Measurements from ENCODE around the gene PARVB. TPM values are rescaled to one million over a fixed set of nuclear protein-coding genes. Genes with fewer than 3 reads are reported as not detected.
"Not testable (repeated sequence)": the region's sequence is repeated elsewhere in the genome, so short reads cannot be mapped to it uniquely, and the experiment has no call there.

The PARVB gene
- total RNA-seq, 1 experiment from 2014 or later: 33.0 TPM

DNA sequence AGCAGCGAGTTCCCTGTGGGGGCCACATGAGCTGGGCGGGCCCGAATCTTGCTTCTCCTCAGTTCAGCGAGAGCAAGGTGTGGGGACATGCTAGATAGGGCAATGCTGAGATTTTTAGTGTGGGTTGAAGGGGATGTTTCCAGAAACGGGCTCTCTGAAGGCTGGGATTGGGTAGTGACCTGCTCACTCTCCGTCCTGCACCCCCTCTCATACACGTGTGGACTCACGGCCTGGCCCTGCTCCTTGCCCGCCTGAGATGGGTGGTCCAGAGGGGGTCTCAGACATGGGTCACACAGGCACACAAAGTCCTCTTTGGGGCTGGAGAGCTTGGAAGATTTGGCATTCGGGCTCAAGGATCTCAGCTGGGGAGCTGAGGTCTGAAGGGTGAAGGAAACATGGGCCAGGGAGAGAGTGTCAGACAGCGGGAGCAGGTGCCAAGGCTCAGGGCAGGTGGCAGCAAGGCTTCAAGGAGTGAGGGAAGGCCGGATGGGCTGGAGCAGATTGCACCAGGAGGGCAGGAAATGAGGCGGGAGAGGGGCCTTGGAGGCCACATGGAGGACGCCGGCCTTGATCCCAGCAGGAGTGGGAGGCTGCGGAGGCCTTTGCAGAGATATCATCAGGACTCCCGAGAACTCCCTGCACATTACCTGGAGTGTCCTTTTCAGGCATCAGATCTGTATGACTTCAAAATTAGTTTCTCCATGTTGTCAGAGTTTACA is 74.1 kb downstream of the PARVB start:
- H3K4me3 ChIP-seq: no peak overlapping the region
- DNase-seq (ENCODE audit: low read depth in 1 of 2, low spot score in 2 of 2): no peak
- no peaks in the 10 kb centered on the region for H3K9me3 ChIP-seq (replicated peaks)
- H3K27me3 ChIP-seq (replicated peaks): no peaks in the 10 kb centered on the region
- H3K27ac ChIP-seq: no peak overlapping the region
- H3K4me1 ChIP-seq (replicated peaks): no peaks in the 10 kb centered on the region
- no peaks in the 10 kb centered on the region for H3K36me3 ChIP-seq

DNA sequence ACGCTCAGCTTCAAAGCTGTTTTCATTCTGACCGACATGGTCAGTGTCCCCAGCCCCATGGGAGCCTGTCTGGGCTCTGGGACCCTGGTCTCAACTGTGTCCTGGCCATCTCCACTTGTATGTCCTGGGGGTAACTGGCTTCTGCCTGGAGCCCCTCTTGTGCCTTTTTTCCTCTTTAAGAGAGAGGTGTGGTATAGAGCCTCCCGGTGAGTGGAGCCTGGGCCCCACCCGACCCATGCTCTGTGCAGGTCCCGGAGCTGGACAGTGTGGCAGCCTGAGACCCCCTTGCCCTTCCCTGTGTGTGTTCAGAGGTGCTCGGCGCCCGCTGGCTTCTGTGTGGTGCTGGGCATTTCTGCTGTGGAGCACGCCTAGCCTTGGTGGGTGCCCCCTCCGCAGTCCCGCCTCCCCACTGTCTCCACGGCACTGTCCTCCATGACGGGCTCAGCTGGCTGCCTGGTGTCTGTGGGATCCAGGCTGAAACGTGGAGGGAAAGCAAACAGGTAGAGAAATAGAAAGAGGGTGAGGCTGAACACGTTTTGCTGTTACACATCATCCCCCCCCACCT is 74.9 kb downstream of the PARVB start:
- H3K9me3 ChIP-seq (replicated peaks): no peaks in the 10 kb centered on the region
- H3K27me3 ChIP-seq (replicated peaks): no peaks in the 10 kb centered on the region
- no peaks in the 10 kb centered on the region for H3K36me3 ChIP-seq
- DNase-seq (ENCODE audit: low read depth in 1 of 2, low spot score in 2 of 2): no peak
- H3K4me1 ChIP-seq (replicated peaks): no peaks in the 10 kb centered on the region
- H3K27ac ChIP-seq: no peak overlapping the region
- H3K4me3 ChIP-seq: no peak overlapping the region

DNA sequence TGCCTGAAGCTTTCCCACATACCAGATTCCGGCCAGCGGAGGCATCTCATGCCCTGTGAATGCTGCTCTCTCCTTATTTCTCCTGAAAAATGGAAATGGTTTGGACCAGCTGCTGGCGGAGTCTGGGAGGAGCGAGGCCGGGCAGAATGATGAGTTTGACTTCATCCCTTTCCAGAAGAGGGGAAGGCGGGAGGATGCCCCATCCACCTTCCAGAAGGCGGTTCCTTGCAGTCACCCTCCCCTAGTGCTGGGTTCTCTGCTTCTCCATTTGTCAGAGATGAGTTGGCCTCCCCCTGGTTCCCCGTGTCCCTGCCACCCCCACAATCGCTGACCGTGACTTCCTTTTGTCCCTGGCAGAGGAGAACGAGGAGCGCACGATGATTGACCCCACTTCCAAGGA is 75.6 kb downstream of the PARVB start:
- no peaks in the 10 kb centered on the region for H3K9me3 ChIP-seq (replicated peaks)
- no peaks in the 10 kb centered on the region for H3K36me3 ChIP-seq
- H3K4me1 ChIP-seq (replicated peaks): no peaks in the 10 kb centered on the region
- H3K27me3 ChIP-seq (replicated peaks): no peaks in the 10 kb centered on the region
- H3K4me3 ChIP-seq: no peak overlapping the region
- DNase-seq (ENCODE audit: low read depth in 1 of 2, low spot score in 2 of 2): no peak
- no peak overlapping the region for H3K27ac ChIP-seq

DNA sequence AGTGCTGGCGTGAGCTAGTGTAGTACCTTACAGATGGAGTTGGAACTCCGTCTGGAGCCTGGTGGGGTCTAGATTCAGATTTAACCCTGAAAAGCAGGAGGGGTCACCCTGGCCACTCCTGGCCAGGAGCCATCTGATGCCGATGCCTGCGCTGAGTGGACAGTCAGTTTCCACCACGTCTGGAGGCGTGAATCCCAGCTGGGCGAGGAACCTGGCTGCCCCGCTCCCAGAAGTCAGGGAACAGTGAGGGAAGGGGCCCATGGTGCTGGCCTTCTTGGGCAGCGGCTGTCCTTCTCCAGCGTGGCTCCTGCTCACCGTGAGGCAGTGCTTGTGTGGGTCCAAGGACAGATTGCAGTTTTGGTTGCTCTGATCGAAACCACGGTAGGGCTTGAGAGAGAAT is 76.3 kb downstream of the PARVB start:
- H3K9me3 ChIP-seq (replicated peaks): no peaks in the 10 kb centered on the region
- no peaks in the 10 kb centered on the region for H3K4me1 ChIP-seq (replicated peaks)
- no peak overlapping the region for H3K27ac ChIP-seq
- no peaks in the 10 kb centered on the region for H3K27me3 ChIP-seq (replicated peaks)
- no peak for DNase-seq (ENCODE audit: low read depth in 1 of 2, low spot score in 2 of 2)
- no peaks in the 10 kb centered on the region for H3K36me3 ChIP-seq
- no peak overlapping the region for H3K4me3 ChIP-seq

DNA sequence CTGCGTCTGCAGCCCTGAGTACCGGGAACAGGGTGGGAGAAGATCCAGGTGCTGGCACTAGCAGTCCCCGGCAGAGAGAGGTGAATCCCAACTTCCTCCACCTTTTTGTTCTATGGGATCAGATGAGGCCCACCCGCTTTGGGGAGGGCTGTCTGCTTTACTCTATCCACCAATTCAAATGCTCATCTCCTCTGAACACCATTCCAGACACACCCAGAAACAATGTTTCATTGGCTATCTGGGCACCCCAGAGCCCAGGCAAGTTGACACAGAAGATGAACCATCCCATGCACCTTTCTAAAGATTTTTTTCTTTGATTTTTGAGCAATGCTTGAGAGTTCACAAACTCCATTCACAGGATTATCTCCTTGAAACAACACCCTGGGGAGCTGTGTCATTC is 78.0 kb downstream of the PARVB start:
- no peaks in the 10 kb centered on the region for H3K4me1 ChIP-seq (replicated peaks)
- no peak overlapping the region for H3K4me3 ChIP-seq
- no peak overlapping the region for H3K27ac ChIP-seq
- no peak for DNase-seq (ENCODE audit: low read depth in 1 of 2, low spot score in 2 of 2)
- no peaks in the 10 kb centered on the region for H3K27me3 ChIP-seq (replicated peaks)
- no peaks in the 10 kb centered on the region for H3K36me3 ChIP-seq
- no peaks in the 10 kb centered on the region for H3K9me3 ChIP-seq (replicated peaks)

DNA sequence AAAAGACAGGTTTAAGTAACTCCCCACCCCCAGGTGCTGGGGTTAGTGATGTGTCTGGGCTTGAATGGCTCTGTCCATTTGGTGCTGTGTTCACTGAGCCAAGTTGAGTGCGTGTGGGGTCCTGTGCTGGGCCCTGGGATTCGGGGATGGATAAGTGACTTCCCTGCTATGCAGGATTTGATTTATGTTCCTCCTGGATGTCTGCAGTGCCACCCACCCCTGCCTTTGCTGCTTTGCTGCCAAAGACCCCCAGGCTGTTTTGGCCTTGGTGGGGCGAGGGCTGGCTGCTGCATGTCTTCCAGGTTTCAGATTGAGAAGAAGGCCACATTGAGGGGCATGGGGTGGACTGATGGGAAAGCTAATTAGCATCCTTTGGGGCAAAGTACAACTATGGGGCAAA is 78.8 kb downstream of the PARVB start:
- no peak overlapping the region for H3K27ac ChIP-seq
- no peaks in the 10 kb centered on the region for H3K9me3 ChIP-seq (replicated peaks)
- no peak overlapping the region for H3K4me3 ChIP-seq
- H3K27me3 ChIP-seq (replicated peaks): no peaks in the 10 kb centered on the region
- H3K36me3 ChIP-seq: no peaks in the 10 kb centered on the region
- DNase-seq (ENCODE audit: low read depth in 1 of 2, low spot score in 2 of 2): no peak
- no peaks in the 10 kb centered on the region for H3K4me1 ChIP-seq (replicated peaks)

DNA sequence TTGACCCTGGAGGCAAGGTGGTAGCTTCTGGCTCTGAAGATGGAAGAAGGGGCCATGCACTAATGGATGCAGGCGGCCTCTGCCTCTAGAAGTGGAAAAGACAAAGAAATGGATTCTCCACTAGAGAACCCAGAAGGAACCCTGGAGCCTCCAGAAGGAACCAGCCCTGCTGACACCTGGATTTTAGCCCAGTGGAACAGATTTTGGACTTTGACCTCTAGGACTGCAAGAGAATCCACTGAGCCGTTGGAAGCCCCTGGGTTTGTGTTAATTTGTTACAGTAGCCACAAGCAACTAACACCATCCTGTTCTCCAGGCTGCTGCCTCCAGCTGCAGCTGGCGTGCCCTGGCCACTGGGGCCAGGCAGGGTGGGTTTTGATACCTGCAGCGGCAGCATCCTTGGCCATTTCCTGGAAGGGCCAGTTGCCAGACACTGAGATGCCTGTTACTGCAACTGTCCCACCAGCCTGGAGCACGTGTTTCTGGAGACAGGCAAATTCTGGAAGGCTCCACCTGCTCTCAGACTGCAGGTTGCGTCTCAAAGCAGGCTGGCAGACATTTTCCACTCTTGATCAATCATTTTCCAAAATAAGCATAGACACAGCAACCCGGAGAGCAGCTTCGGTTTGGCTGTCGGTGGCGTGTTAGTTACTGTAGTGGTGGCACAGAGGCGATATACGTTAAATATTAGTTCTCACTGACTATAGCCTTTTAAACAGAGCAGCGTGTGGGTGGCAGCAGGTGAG is 79.8 kb downstream of the PARVB start:
- Histone ChIP-seq H3K27me3 (replicated peaks) (no peaks in the 10 kb centered on the region), H3K27ac (no peak overlapping the region), H3K4me3 (no peak overlapping the region), H3K4me1 (replicated peaks) (no peaks in the 10 kb centered on the region), H3K9me3 (replicated peaks) (no peaks in the 10 kb centered on the region), H3K36me3 (no peaks in the 10 kb centered on the region)
- no peak for DNase-seq (ENCODE audit: low read depth in 1 of 2, low spot score in 2 of 2)

DNA sequence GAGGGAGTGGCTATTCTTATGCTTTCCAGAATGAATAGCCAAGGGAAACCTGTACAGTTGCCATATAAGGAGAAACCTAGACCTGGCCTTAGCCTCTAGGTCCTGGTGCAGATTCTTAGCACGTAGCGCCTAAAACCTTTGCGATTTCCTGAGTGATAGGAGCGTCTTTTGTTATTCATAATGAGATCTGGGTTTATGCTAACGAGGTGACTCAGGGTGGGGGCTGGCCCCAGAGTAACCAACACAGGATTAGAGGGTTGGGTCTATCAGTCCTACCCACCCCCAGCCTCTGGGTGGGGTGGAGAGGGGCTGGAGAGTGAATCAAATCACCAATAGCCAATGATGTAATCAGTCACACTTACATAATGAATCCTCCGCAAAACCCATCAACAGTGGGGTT is 83.2 kb downstream of the PARVB start:
- no peaks in the 10 kb centered on the region for H3K36me3 ChIP-seq
- no peaks in the 10 kb centered on the region for H3K9me3 ChIP-seq (replicated peaks)
- H3K4me3 ChIP-seq: no peak overlapping the region
- no peak for DNase-seq (ENCODE audit: low read depth in 1 of 2, low spot score in 2 of 2)
- no peaks in the 10 kb centered on the region for H3K4me1 ChIP-seq (replicated peaks)
- no peak overlapping the region for H3K27ac ChIP-seq
- no peaks in the 10 kb centered on the region for H3K27me3 ChIP-seq (replicated peaks)

DNA sequence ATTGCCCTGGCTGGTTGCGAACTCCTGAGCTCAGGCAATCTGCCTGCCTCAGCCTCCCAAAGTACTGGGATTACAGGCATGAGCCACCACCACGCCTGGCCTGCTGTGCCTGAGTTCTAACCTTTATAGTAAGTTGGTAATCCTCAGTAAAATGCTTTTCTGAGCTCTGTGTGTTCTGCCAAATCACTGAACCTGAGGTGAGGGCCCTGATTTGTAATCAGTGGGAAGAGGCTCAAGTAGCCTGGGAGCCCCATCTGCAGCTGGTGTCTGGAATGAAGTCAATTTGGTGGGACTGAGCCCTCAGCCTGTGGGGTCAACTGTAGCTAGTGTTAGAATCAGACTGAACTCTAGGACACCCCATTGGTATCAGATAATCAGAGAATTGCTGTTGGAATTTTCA is 84.0 kb downstream of the PARVB start:
- Histone ChIP-seq H3K4me1 (replicated peaks) (no peaks in the 10 kb centered on the region), H3K9me3 (replicated peaks) (no peaks in the 10 kb centered on the region), H3K36me3 (no peaks in the 10 kb centered on the region), H3K27me3 (replicated peaks) (no peaks in the 10 kb centered on the region), H3K4me3 (no peak overlapping the region), H3K27ac (no peak overlapping the region)
- no peak for DNase-seq (ENCODE audit: low read depth in 1 of 2, low spot score in 2 of 2)

DNA sequence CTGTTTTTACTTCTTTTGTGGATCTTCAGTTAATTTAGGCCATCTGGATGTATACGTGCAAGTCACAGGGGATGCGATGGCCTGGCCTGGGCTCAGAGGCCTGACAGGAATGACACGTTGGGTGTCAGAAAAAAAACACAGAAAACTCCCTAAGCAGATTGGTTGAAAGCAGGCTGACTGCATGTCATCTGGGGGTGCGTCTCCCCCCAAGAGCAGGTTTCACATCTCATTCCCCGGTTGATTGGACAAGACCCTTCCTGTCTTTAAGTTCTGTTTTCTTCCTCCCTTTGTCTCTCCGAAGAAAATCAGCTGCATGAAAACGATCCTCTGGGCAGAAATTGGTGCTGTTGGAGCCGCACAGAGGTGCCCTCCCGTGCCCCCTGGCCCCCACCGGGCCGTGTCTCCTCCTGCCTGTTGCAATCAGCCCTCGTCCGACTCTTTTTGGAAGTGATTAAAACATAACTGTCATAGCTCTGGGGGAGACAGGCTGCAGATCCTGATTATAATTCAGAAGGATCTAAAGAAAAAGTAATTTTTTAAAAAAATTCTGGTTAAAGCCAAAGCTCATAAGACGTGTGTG is 84.8 kb downstream of the PARVB start:
- Histone ChIP-seq H3K27ac (no peak overlapping the region), H3K9me3 (replicated peaks) (no peaks in the 10 kb centered on the region), H3K4me3 (no peak overlapping the region), H3K27me3 (replicated peaks) (no peaks in the 10 kb centered on the region), H3K36me3 (no peaks in the 10 kb centered on the region), H3K4me1 (replicated peaks) (no peaks in the 10 kb centered on the region)
- no peak for DNase-seq (ENCODE audit: low read depth in 1 of 2, low spot score in 2 of 2)

DNA sequence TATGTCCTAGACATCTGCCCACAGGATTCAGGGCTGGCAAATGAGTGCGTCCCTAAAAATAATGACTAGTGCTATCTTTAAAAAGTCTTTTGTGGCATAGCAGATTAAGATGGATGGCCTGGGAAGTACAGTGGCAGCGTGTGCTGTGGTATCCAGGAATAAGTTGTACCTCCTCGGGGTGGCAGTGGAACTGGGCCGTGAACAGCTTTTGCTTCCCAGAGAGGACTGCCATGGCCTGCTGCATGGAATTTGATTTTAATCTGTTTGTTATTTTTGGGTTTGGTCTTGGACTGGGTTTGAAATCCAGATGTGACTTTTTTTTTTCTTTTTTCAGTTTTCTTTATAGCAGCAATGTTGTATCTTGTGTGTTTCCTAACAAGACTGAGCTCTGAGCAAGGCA is 85.3 kb downstream of the PARVB start:
- Histone ChIP-seq H3K36me3 (no peaks in the 10 kb centered on the region), H3K27ac (no peak overlapping the region), H3K27me3 (replicated peaks) (no peaks in the 10 kb centered on the region), H3K4me3 (no peak overlapping the region), H3K4me1 (replicated peaks) (no peaks in the 10 kb centered on the region), H3K9me3 (replicated peaks) (no peaks in the 10 kb centered on the region)
- DNase-seq (ENCODE audit: low read depth in 1 of 2, low spot score in 2 of 2): no peak

DNA sequence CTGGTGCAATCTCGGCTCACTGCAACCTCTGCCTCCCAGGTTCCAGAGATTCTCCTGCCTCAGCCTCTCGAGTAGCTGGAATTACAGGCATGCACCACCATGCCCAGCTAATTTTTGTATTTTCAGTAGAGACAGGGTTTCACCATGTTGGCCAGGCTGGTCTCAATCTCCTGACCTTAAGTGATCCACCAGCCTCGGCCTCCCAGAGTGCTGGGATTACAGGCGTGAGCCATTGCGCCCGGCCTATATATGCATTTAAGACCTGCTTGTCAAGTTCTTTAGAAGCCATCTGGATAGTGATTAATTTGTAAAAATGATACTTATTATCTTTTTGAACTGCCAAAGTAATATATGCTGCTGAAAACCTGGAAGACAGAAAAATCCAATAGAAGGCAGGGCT is 86.6 kb downstream of the PARVB start:
- not testable (repeated sequence) for H3K27ac ChIP-seq; H3K4me1 ChIP-seq (replicated peaks); H3K36me3 ChIP-seq; H3K9me3 ChIP-seq (replicated peaks); H3K4me3 ChIP-seq; DNase-seq (ENCODE audit: low read depth in 1 of 2, low spot score in 2 of 2); H3K27me3 ChIP-seq (replicated peaks)

DNA sequence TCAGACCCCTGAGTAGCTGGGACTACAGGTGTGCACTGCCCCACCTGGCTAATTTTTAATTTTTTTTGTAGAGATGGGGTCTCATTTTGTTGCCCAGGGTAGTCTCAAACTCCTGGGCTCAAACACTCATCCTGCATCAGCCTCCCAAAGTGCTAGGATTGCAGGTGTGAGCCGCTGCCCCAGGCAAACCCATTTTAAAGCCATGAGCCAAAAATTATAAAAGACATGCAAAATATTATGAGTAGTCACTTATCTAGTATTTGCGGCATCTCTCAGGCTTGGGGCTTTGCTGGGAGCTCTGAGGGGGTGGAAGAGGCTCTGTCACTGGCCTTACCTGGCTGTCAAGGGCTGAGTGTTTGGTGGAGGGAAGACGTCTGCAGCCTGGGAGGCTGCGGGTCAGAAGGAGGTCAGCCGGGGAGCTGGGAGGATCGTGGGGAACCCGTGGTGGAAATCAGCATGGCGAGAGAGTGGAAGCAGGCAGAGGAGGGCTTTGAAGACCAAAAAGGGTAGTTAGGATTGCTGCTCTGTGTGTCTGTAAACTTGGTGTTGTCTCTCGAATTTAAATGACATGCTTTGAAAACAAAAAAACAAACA is 87.6 kb downstream of the PARVB start:
- Histone ChIP-seq H3K27ac (no peak overlapping the region), H3K4me3 (no peak overlapping the region), H3K27me3 (replicated peaks) (no peaks in the 10 kb centered on the region), H3K9me3 (replicated peaks) (no peaks in the 10 kb centered on the region), H3K36me3 (no peaks in the 10 kb centered on the region), H3K4me1 (replicated peaks) (no peaks in the 10 kb centered on the region)
- DNase-seq (ENCODE audit: low read depth in 1 of 2, low spot score in 2 of 2): no peak

DNA sequence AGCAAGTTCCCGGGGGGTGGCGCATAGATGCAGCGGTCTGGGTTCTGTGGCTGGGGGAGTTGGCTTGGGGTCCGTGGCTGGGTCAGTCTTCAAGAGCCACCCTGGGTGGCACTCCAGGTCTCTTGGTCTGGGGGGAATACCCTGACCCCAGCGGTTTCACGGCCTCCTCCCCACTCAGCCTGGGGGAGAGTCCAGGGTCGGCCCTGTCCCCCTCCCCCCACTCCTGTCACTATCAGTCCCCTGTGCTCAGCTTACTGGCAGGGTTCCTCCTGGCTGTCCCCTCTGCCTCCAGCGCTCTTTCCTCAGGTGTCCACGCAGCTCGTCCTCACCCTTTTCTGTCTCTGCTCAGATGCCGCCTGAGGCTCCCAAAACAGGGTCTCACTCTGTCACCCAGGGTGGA is 88.1 kb downstream of the PARVB start:
- no peaks in the 10 kb centered on the region for H3K4me1 ChIP-seq (replicated peaks)
- no peaks in the 10 kb centered on the region for H3K27me3 ChIP-seq (replicated peaks)
- no peak for DNase-seq (ENCODE audit: low read depth in 1 of 2, low spot score in 2 of 2)
- H3K4me3 ChIP-seq: no peak overlapping the region
- H3K9me3 ChIP-seq (replicated peaks): no peaks in the 10 kb centered on the region
- H3K27ac ChIP-seq: no peak overlapping the region
- H3K36me3 ChIP-seq: no peaks in the 10 kb centered on the region

Measured in SJSA1 (cell line).